ENCODE results near the gene KIAA0930. TPM values are rescaled to one million over a fixed set of nuclear protein-coding genes. Genes with fewer than 3 reads are reported as not detected.
"Not testable (repeated sequence)": the region's sequence is repeated elsewhere in the genome, so short reads cannot be mapped to it uniquely, and the experiment has no call there.

Gene KIAA0930
- total RNA-seq, 1 donor from 2014 or later, result 49.2 TPM

- peak; percentile 75 for DNase-seq (ENCODE audit: low read depth)
Observed at GRCh38 chr22:45263463-45264269, 23.0 kb upstream of the KIAA0930 start.

GRCh38 chr22:45262931-45263462, 22.3 kb upstream of the KIAA0930 start:
- peak; percentile 49 for DNase-seq (ENCODE audit: low read depth)

GRCh38 chr22:45262195-45262930, 21.7 kb upstream of the KIAA0930 start:
- DNase-seq (ENCODE audit: low read depth), result no peak

- no peak for DNase-seq (ENCODE audit: low read depth)
Observed at GRCh38 chr22:45261407-45262088, 20.9 kb upstream of the KIAA0930 start.

- DNase-seq (ENCODE audit: low read depth), result not testable (repeated sequence)
Observed at GRCh38 chr22:45260395-45260759, 19.7 kb upstream of the KIAA0930 start.

GRCh38 chr22:45259754-45260394, 19.2 kb upstream of the KIAA0930 start:
- no peak for DNase-seq (ENCODE audit: low read depth)

- not testable (repeated sequence) for DNase-seq (ENCODE audit: low read depth)
Observed at GRCh38 chr22:45257941-45258340, 17.2 kb upstream of the KIAA0930 start.

GRCh38 chr22:45254789-45255278, 14.1 kb upstream of the KIAA0930 start:
- no peak for DNase-seq (ENCODE audit: low read depth)

- DNase-seq (ENCODE audit: low read depth), result no peak
Observed at GRCh38 chr22:45254388-45254787, 13.7 kb upstream of the KIAA0930 start.

GRCh38 chr22:45253039-45253641, 12.4 kb upstream of the KIAA0930 start:
- DNase-seq (ENCODE audit: low read depth), result no peak

- no peak for DNase-seq (ENCODE audit: low read depth)
Observed at GRCh38 chr22:45251825-45252224, 11.1 kb upstream of the KIAA0930 start.

- DNase-seq (ENCODE audit: low read depth), result no peak
Observed at GRCh38 chr22:45248832-45249561, 8.3 kb upstream of the KIAA0930 start.

GRCh38 chr22:45246060-45246985, 5.6 kb upstream of the KIAA0930 start:
- peak; percentile 69 for DNase-seq (ENCODE audit: low read depth)

GRCh38 chr22:45244916-45245315, 4.2 kb upstream of the KIAA0930 start:
- DNase-seq (ENCODE audit: low read depth), result no peak

GRCh38 chr22:45242778-45243191, 2.1 kb upstream of the KIAA0930 start:
- no peak for DNase-seq (ENCODE audit: low read depth)

GRCh38 chr22:45240104-45240809, 437 bp downstream of the KIAA0930 start:
- no peak for DNase-seq (ENCODE audit: low read depth)

GRCh38 chr22:45239681-45240051, 1.0 kb downstream of the KIAA0930 start:
- no peak for DNase-seq (ENCODE audit: low read depth)
